IPS DF 19.7 (cell line): Measurements from ENCODE around the gene PGS1.

Experiments
- DNase-seq: peaks from one replicate; pipeline ENCODE4 v3.0.0-alpha.2; 2013; ENCODE audit warnings: low read depth, low spot score

The PGS1 gene

GRCh38 chr17:78472035-78472905 is 93.8 kb downstream of the PGS1 start:
- DNase-seq, result no peak

GRCh38 chr17:78473951-78474613 is 95.6 kb downstream of the PGS1 start:
- DNase-seq, result no peak
